OCI-LY3 (cell line): ENCODE data around the gene DSTYK.

Source experiments
- H2AFZ ChIP-seq: fragments of 200-600, 300-600 bp; shearing (Covaris generic); 2 replicates; pipeline ENCODE4 v1.6.0; 2014; ENCODE audit warnings: antibody characterized with exemption, low read depth, low read length
- H3K27ac ChIP-seq: fragments of 200-600, 300-600 bp; sonication (generic); 2 replicates; pipeline ENCODE4 v1.5.1; 2014; ENCODE audit warnings: mild to moderate bottlenecking, low read length, moderate library complexity, mixed read lengths
- H3K27me3 ChIP-seq: fragments of 200-600, 300-600 bp; sonication (generic); 2 replicates; pipeline ENCODE4 v1.6.1; 2014; ENCODE audit warnings: low read depth, low read length, mixed read lengths
- H3K36me3 ChIP-seq: fragments of 200-600, 300-600 bp; sonication (generic); replicated peaks from 2 replicates; pipeline ENCODE3; 2014; ENCODE audit warnings: low read depth, low read length, mixed read lengths
- H3K4me1 ChIP-seq: fragments of 300-600, 200-600 bp; sonication (generic); 2 replicates; pipeline ENCODE4 v1.6.1; 2014; ENCODE audit warnings: low read length, mixed read lengths
- H3K4me2 ChIP-seq: fragments of 200-600, 300-600 bp; sonication (generic); 2 replicates; pipeline ENCODE4 v1.6.1; 2014; ENCODE audit warnings: low read length, mixed read lengths
- H3K4me3 ChIP-seq: fragments of 300-600, 200-600 bp; sonication (generic); 2 replicates; pipeline ENCODE4 v1.5.1; 2014; ENCODE audit warnings: antibody characterized with exemption, mild to moderate bottlenecking, low read length, moderate library complexity
- H3K79me2 ChIP-seq: fragments of 300-600, 200-600 bp; shearing (Covaris generic); 2 replicates; pipeline ENCODE4 v1.6.1; 2014; ENCODE audit warnings: mild to moderate bottlenecking, low read length, mixed read lengths
- H3K9ac ChIP-seq: fragments of 300-600, 200-600 bp; shearing (Covaris generic); 2 replicates; pipeline ENCODE4 v1.6.0; 2014; ENCODE audit warnings: mild to moderate bottlenecking, low read length, moderate library complexity
- H3K9me3 ChIP-seq: fragments of 200-600, 300-600 bp; shearing (Covaris generic); 2 replicates; pipeline ENCODE4 v1.6.1; 2014; ENCODE audit warnings: low read length, mixed read lengths; ENCODE audit not compliant: insufficient read depth
- H4K20me1 ChIP-seq: fragments of 200-600, 300-600 bp; sonication (generic); 2 replicates; pipeline ENCODE4 v1.6.1; 2016; ENCODE audit warnings: low read length, mixed read lengths; ENCODE audit not compliant: insufficient read depth
- CTCF ChIP-seq: fragments of 200-600, 300-600 bp; sonication (generic); IDR thresholded peaks from 2 replicates; pipeline ENCODE4 v1.5.1; 2014; ENCODE audit warnings: antibody characterized with exemption, low read length, low read depth
- EZH2phosphoT487 ChIP-seq: fragments of 200-600 bp; shearing (Covaris generic); IDR thresholded peaks from 2 replicates; pipeline ENCODE4 v1.6.1; 2018; ENCODE audit warnings: antibody characterized with exemption, mixed run types, low read depth

DSTYK gene

GRCh38 chr1:205204552-205204951 is 7.0 kb downstream of the DSTYK start:
- Histone ChIP-seq H2AFZ (no peak overlapping the region), H3K9ac (no peak overlapping the region), H3K36me3 (no peaks in the 10 kb centered on the region), H3K27ac (no peak overlapping the region), H3K27me3 (no peaks in the 10 kb centered on the region), H3K4me2 (no peak overlapping the region), H3K9me3 (no peaks in the 10 kb centered on the region), H3K4me1 (no peaks in the 10 kb centered on the region), H4K20me1 (peaks cover 16% of the 10 kb centered on the region; the same call in 1 of the 2 replicates), H3K4me3 (no peak overlapping the region), H3K79me2 (peaks cover 27% of the 10 kb centered on the region)
- no peak for TF ChIP-seq EZH2phosphoT487

GRCh38 chr1:205199931-205200299 is 11.6 kb downstream of the DSTYK start:
- Histone ChIP-seq H3K9me3 (no peaks in the 10 kb centered on the region), H4K20me1 (peaks cover 17% of the 10 kb centered on the region; the same call in 1 of the 2 replicates), H3K27ac (no peak overlapping the region), H3K4me1 (no peaks in the 10 kb centered on the region), H3K9ac (no peak overlapping the region), H2AFZ (no peak overlapping the region), H3K4me3 (no peak overlapping the region), H3K36me3 (no peaks in the 10 kb centered on the region), H3K79me2 (peaks cover 14% of the 10 kb centered on the region), H3K4me2 (no peak overlapping the region), H3K27me3 (no peaks in the 10 kb centered on the region)
- no peak for TF ChIP-seq EZH2phosphoT487

- H3K4me1 ChIP-seq, result no peaks in the 10 kb centered on the region
- no peaks in the 10 kb centered on the region for H3K9me3 ChIP-seq
- no peak overlapping the region for H3K27ac ChIP-seq
- no peak overlapping the region for H2AFZ ChIP-seq
- H3K4me2 ChIP-seq, result no peak overlapping the region
- no peaks in the 10 kb centered on the region for H3K27me3 ChIP-seq
- H3K79me2 ChIP-seq, result peaks cover 14% of the 10 kb centered on the region
- no peak overlapping the region for H3K9ac ChIP-seq
- TF ChIP-seq EZH2phosphoT487 (no peak), CTCF (no peak)
- no peak overlapping the region for H3K4me3 ChIP-seq
- peaks cover 12% of the 10 kb centered on the region; the same call in 1 of the 2 replicates for H4K20me1 ChIP-seq
- no peaks in the 10 kb centered on the region for H3K36me3 ChIP-seq
Measured at GRCh38 chr1:205199090-205199930, 12.2 kb downstream of the DSTYK start.

- Histone ChIP-seq H3K27ac (no peak overlapping the region), H2AFZ (no peak overlapping the region), H3K4me3 (no peak overlapping the region), H4K20me1 (peaks cover 39% of the 10 kb centered on the region; the same call in 1 of the 2 replicates), H3K36me3 (peaks cover 3% of the 10 kb centered on the region), H3K9ac (no peak overlapping the region), H3K27me3 (no peaks in the 10 kb centered on the region), H3K4me2 (no peak overlapping the region), H3K4me1 (peaks cover 7% of the 10 kb centered on the region), H3K9me3 (no peaks in the 10 kb centered on the region), H3K79me2 (peaks cover 23% of the 10 kb centered on the region)
- TF ChIP-seq EZH2phosphoT487, result no peak
- TF ChIP-seq CTCF, result no peak
Measured at GRCh38 chr1:205192287-205192686, 19.2 kb downstream of the DSTYK start.

- peaks cover 3% of the 10 kb centered on the region for H3K36me3 ChIP-seq
- no peaks in the 10 kb centered on the region for H3K9me3 ChIP-seq
- no peak overlapping the region for H3K27ac ChIP-seq
- TF ChIP-seq EZH2phosphoT487 (no peak), CTCF (no peak)
- H3K4me1 ChIP-seq, result peaks cover 7% of the 10 kb centered on the region
- H4K20me1 ChIP-seq, result peaks cover 39% of the 10 kb centered on the region; the same call in 1 of the 2 replicates
- H3K79me2 ChIP-seq, result peaks cover 23% of the 10 kb centered on the region
- H3K27me3 ChIP-seq, result no peaks in the 10 kb centered on the region
- no peak overlapping the region for H3K4me3 ChIP-seq
- H3K9ac ChIP-seq, result no peak overlapping the region
- H3K4me2 ChIP-seq, result no peak overlapping the region
- no peak overlapping the region for H2AFZ ChIP-seq
Measured at GRCh38 chr1:205191622-205192021, 19.9 kb downstream of the DSTYK start.
